Right ventricle myocardium inferior (tissue), 1 donor: ENCODE measurements around the gene CFTR. TPM values are rescaled to one million over a fixed set of nuclear protein-coding genes. Genes with fewer than 3 reads are reported as not detected.
"Not testable (repeated sequence)": the region's sequence is repeated elsewhere in the genome, so short reads cannot be mapped to it uniquely, and the experiment has no call there.

ENCODE experiments used
- ATAC-seq: fragments of 200-7000 bp; cut with Tn5 transposase; one replicate; pipeline ENCODE4 v1.9.1; 2020; ENCODE audit warnings: mild to moderate bottlenecking, moderate library complexity
- DNase-seq: peaks from one replicate; pipeline ENCODE4 v3.0.0; 2021; ENCODE audit errors: missing footprints
- intact Hi-C: fragments of 100-400 bp; cut with DNase I; formaldehyde crosslinking; loops from one replicate; pipeline ENCODE4 v1.11.0; 2022
- total RNA-seq: library from RNA; stranded (reverse); fragmentation: NEBNext Ultra II Directional; extraction: Animal tissue kit (Norgen Biotek cat#: 25700); gene quantifications from one replicate; pipeline ENCODE4 v1.2.1, GENCODE V29; 2021
- donor health status: DM: no; HTN: yes; CAD: no; lungs with severe emphysema.

The CFTR gene
- total RNA-seq, 1 donor from 2014 or later: 0.87 TPM

- intact Hi-C loops, DNase-seq, ATAC-seq: not testable (repeated sequence)
These were observed 228.3 kb downstream of the CFTR start for GRCh38 chr7:117708173-117708572.

DNA sequence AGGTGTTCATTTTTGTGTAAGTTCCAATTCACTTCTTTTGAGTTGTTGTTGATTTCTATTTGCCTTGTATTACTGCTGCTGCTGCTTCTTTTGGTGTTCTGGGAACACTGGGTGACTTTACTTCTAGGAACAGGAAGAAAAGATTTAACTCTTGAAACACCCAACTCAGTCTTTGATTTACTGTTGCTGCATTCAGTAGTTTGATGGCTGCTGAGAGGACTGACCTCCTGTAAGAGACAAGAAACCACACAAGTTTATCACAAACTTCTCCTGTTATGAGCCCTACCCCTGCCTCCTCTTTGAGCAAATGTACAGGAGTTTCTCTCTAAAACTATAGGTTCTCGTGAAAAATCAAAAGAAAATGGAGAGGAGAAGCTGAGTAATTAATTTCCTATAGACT is 231.7 kb downstream of the CFTR start:
- no peak for DNase-seq
- ATAC-seq: no peak
- intact Hi-C loops: no loop called here

DNA sequence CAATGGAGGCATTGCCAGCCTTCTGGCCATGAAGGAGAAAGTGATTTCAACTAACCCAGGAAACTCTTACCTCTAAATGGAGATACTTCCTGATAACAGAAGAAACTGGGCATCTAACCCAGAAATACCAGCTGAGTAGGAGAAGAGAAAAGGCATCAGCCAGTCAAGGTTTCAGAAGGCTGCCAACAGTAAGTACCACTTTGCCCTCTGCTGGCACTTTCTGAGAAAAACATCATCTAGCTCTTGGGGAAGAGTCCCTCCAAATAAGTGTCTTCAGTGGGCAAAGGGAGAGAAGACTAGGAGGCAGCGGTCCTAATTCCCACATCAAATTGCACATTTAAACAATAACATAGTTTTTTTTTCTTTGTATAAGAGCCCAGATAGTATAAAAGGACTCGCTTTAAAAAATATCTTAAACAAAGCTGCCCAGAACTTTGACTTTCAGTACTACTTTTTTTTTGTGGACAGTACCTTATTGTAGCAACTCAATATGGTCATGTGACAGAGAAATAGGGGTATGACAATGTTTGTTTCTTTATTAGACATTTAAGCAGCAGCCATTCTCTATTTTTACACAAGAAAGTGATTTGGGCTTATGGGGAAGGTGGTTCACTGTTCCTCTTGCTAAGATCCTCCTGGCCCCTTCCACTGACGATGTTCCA is 236.1 kb downstream of the CFTR start:
- intact Hi-C loops: loop anchor here (1.0 kb wide), 1 partner anchor 257 kb away; no protein-coding TSS in a partner anchor

DNA sequence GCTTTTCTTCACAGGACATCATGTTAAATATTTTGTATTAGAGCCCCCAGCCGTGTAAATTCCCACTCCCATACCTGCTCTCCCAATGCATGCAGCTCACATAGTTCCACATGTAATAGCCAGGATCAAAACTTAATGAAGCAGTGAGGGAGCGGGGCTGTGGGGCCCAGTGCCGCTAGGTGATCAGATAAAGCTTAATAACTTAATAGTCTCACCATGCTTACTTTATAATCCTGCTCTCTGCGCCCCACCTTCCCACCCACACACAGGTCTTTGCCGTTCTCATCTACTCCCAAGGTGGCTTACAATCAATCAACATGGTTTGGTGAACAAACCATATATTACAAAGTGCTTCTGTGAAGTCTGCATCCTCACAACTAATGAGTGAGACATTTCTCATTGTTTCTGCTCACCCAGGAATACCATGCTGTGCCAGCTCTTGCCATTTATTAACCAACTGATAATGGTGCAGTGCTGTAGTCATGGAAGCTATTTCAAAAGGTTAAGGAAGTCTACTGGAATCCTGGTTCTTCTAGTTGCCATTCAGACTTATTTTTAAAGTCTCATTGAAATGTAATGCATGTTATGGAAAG is 237.0 kb downstream of the CFTR start:
- intact Hi-C loops: no loop called here
- no peak for ATAC-seq
- DNase-seq: no peak

More for the DNA sequence above, 236.1 kb downstream of the CFTR start:
- DNase-seq: no peak
- ATAC-seq: peak; percentile 39

DNA sequence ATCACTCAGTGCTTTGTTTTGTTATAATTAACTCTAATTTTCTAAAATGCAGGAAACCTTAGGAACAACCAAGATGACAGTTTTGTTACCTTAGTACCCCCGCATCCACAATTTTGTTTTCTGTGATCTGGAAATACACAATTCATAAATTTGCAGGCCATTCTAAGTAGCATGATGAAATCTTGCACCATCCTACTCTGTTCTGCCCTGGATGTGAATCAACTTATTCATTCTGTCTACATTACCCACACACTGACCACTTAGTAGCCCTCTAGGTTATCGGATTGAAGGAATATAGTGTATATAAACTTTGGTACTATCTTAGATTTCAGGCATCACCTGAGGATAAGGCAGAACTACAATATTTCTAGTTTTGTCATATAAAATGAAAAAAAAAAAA is 237.5 kb downstream of the CFTR start:
- DNase-seq (no peak), ATAC-seq (no peak)
- intact Hi-C loops: no loop called here

Other genes starting within 250 kb of the CFTR start
- not detected for gene WNT2, start 157.0 kb upstream of the CFTR start, total RNA-seq
- not detected for gene ASZ1, start 52.5 kb upstream of the CFTR start, total RNA-seq